ENCODE results near the gene NFU1.

DNA sequence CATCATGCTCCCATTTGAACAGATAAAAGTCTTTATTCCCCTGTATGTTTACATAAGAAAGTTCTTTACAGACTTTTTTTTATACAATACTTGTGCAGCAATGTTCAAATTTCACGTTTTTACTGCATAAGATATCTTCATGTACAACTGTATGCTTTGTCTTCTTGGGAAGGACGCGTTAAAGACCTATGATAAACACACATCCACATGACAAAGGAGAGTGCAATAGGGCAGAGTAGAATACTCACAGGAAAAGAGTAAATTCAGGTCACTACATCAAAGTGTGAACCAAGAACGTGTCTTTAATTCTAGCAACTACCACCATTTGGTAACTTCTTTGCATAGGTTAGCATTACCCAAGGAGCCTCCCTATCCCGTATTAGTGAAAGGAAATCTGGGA is 33.7 kb upstream of the NFU1 start:
- TF ChIP-seq CTCF (conservative IDR thresholded peaks at IDR 0.05; ENCODE audit: low read length) (no peak), EZH2phosphoT487 (IDR thresholded peaks at IDR 0.05; ENCODE audit: borderline replicate concordance, low read depth, low read length) (no peak)

Measured in OCI-LY7 (cell line).